WTC11 (cell line): ENCODE data around the gene ST8SIA4. TPM values are rescaled to one million over a fixed set of nuclear protein-coding genes. Genes with fewer than 3 reads are reported as not detected.
A peak's percentile ranks its signal among the peaks of the same experiment; 100 is the strongest.

Experiments used
- ATAC-seq: fragments of 200-7000 bp; cut with Tn5 transposase; 2 replicates; pipeline ENCODE4 v1.10.0; 2021; ENCODE audit warnings: mild to moderate bottlenecking, moderate library complexity
- CTCF ChIA-PET: fragments of 300-600 bp; sonication (Branson Sonifier 250); formaldehyde crosslinking; loops from one replicate; lab custom pipeline; 2021; ENCODE audit warnings: antibody characterized with exemption; lab: Charles Lee
- POLR2A ChIA-PET: fragments of 350-600 bp; sonication (Branson Sonifier 250); formaldehyde crosslinking; loops from one replicate; lab custom pipeline; 2021; ENCODE audit warnings: antibody characterized with exemption; lab: Charles Lee
- DNase-seq: peaks from one replicate; pipeline ENCODE4 v3.0.0; 2021; ENCODE audit warnings: low spot score
- H3K27ac Mint-ChIP-seq: 2 replicates; pipeline ENCODE4 v1.8.0; 2021; ENCODE audit warnings: mixed read lengths
- H3K27me3 Mint-ChIP-seq: 2 replicates; pipeline ENCODE4 v1.8.0; 2021; ENCODE audit warnings: low read depth, mild to moderate bottlenecking, moderate library complexity, mixed read lengths
- H3K36me3 Mint-ChIP-seq: 2 replicates; pipeline ENCODE4 v1.8.0; 2021; ENCODE audit warnings: mixed read lengths
- H3K4me1 Mint-ChIP-seq: 2 replicates; pipeline ENCODE4 v1.8.0; 2022; ENCODE audit warnings: mixed read lengths
- H3K4me3 Mint-ChIP-seq: 2 replicates; pipeline ENCODE4 v1.8.0; 2021; ENCODE audit warnings: mild to moderate bottlenecking, moderate library complexity, mixed read lengths
- H3K9me3 Mint-ChIP-seq: 2 replicates; pipeline ENCODE4 v1.8.0; 2021; ENCODE audit warnings: mixed read lengths
- ATF1 ChIP-seq: sonication (generic); formaldehyde crosslinking; IDR thresholded peaks from 2 replicates; pipeline ENCODE4 v1.8.1; 2023; ENCODE audit warnings: mild to moderate bottlenecking, moderate library complexity, missing genetic modification reagents
- JAZF1 ChIP-seq: fragments of 250-450 bp; sonication (Bioruptor Pico); IDR thresholded peaks from 2 replicates; pipeline ENCODE4 v1.9.0; 2021; ENCODE audit warnings: moderate library complexity, mild to moderate bottlenecking, inconsistent platforms
- JUN ChIP-seq: sonication (generic); formaldehyde crosslinking; IDR thresholded peaks from 2 replicates; pipeline ENCODE4 v1.8.0; 2023; ENCODE audit warnings: mild to moderate bottlenecking, missing genetic modification reagents
- NFYB ChIP-seq: sonication (generic); formaldehyde crosslinking; conservative IDR thresholded peaks from 2 replicates; pipeline ENCODE4 v1.8.0; 2022; ENCODE audit warnings: low read depth, missing genetic modification reagents
- SMAD3 ChIP-seq: sonication (generic); formaldehyde crosslinking; IDR thresholded peaks from 2 replicates; pipeline ENCODE4 v1.8.0; 2022; ENCODE audit warnings: missing genetic modification reagents, mild to moderate bottlenecking, borderline replicate concordance
- ZNF219 ChIP-seq: sonication (generic); formaldehyde crosslinking; IDR thresholded peaks from 2 replicates; pipeline ENCODE4 v1.8.0; 2023; ENCODE audit warnings: missing genetic modification reagents, mild to moderate bottlenecking, borderline replicate concordance
- ZNF317 ChIP-seq: sonication (generic); formaldehyde crosslinking; IDR thresholded peaks from 2 replicates; pipeline ENCODE4 v1.8.1; 2023; ENCODE audit warnings: low read depth, mild to moderate bottlenecking, moderate library complexity, missing genetic modification reagents, borderline replicate concordance
- total RNA-seq: library from RNA; stranded (reverse); gene quantifications from 3 replicates; pipeline ENCODE4 v1.2.3, GENCODE V29; 2021
- TF ChIP-seq, protein P1 (sequence below): fragments of 200-600 bp; IDR thresholded peaks from 2 replicates; pipeline ENCODE4 v1.8.0; 2022; ENCODE audit warnings: antibody characterized with exemption
- TF ChIP-seq, protein P2 (sequence below): sonication (generic); formaldehyde crosslinking; IDR thresholded peaks from 2 replicates; pipeline ENCODE4 v1.8.1; 2023; ENCODE audit warnings: mild to moderate bottlenecking, missing genetic modification reagents
- TF ChIP-seq, protein P3 (sequence below): sonication (generic); formaldehyde crosslinking; IDR thresholded peaks from 2 replicates; pipeline ENCODE4 v1.8.0; 2023; ENCODE audit warnings: missing genetic modification reagents, mild to moderate bottlenecking, borderline replicate concordance
- TF ChIP-seq, protein P4 (sequence below): sonication (generic); formaldehyde crosslinking; IDR thresholded peaks from 2 replicates; pipeline ENCODE4 v1.8.0; 2022; ENCODE audit warnings: mild to moderate bottlenecking, missing genetic modification reagents
- TF ChIP-seq, protein P5 (sequence below): fragments of 250-450 bp; sonication (Bioruptor Pico); conservative IDR thresholded peaks from 2 replicates; pipeline ENCODE4 v1.9.0; 2021; ENCODE audit warnings: mild to moderate bottlenecking
- TF ChIP-seq, protein P6 (sequence below): fragments of 250-450 bp; sonication (Bioruptor Pico); IDR thresholded peaks from 2 replicates; pipeline ENCODE4 v1.9.0; 2021; ENCODE audit warnings: mild to moderate bottlenecking

Gene ST8SIA4
- total RNA-seq, 1 experiment from 2014 or later: 1.3 TPM

DNA sequence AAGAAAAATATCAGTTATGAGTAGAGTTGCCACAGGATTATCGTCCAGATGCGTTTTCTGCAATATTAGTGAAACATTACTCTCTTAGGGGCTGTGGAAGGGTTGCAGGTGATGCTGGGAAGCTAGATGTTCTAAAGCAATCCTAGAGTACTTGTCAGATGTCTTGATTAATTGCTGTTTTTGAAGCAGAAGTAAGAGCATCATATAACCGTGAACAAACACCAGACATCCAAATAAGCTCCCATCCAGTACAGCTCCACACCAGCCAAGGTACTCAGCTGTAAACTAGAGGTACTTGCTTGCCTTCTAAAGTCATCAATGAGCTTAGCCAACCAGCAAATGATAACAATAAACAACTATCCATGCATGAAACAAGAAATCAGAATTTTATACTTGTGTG lies 131.1 kb downstream of the ST8SIA4 start:
- H3K4me3 Mint-ChIP-seq: no peak overlapping the region
- TF ChIP-seq ZNF317 (CRISPR knock-in tag) (no peak), JUN (no peak), ATF1 (CRISPR knock-in tag) (no peak), SMAD3 (CRISPR knock-in tag) (no peak)
- TF ChIP-seq, protein P1, sequence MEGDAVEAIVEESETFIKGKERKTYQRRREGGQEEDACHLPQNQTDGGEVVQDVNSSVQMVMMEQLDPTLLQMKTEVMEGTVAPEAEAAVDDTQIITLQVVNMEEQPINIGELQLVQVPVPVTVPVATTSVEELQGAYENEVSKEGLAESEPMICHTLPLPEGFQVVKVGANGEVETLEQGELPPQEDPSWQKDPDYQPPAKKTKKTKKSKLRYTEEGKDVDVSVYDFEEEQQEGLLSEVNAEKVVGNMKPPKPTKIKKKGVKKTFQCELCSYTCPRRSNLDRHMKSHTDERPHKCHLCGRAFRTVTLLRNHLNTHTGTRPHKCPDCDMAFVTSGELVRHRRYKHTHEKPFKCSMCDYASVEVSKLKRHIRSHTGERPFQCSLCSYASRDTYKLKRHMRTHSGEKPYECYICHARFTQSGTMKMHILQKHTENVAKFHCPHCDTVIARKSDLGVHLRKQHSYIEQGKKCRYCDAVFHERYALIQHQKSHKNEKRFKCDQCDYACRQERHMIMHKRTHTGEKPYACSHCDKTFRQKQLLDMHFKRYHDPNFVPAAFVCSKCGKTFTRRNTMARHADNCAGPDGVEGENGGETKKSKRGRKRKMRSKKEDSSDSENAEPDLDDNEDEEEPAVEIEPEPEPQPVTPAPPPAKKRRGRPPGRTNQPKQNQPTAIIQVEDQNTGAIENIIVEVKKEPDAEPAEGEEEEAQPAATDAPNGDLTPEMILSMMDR: no peak
- TF ChIP-seq, protein P2, sequence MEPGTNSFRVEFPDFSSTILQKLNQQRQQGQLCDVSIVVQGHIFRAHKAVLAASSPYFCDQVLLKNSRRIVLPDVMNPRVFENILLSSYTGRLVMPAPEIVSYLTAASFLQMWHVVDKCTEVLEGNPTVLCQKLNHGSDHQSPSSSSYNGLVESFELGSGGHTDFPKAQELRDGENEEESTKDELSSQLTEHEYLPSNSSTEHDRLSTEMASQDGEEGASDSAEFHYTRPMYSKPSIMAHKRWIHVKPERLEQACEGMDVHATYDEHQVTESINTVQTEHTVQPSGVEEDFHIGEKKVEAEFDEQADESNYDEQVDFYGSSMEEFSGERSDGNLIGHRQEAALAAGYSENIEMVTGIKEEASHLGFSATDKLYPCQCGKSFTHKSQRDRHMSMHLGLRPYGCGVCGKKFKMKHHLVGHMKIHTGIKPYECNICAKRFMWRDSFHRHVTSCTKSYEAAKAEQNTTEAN: no peak
- TF ChIP-seq, protein P3, sequence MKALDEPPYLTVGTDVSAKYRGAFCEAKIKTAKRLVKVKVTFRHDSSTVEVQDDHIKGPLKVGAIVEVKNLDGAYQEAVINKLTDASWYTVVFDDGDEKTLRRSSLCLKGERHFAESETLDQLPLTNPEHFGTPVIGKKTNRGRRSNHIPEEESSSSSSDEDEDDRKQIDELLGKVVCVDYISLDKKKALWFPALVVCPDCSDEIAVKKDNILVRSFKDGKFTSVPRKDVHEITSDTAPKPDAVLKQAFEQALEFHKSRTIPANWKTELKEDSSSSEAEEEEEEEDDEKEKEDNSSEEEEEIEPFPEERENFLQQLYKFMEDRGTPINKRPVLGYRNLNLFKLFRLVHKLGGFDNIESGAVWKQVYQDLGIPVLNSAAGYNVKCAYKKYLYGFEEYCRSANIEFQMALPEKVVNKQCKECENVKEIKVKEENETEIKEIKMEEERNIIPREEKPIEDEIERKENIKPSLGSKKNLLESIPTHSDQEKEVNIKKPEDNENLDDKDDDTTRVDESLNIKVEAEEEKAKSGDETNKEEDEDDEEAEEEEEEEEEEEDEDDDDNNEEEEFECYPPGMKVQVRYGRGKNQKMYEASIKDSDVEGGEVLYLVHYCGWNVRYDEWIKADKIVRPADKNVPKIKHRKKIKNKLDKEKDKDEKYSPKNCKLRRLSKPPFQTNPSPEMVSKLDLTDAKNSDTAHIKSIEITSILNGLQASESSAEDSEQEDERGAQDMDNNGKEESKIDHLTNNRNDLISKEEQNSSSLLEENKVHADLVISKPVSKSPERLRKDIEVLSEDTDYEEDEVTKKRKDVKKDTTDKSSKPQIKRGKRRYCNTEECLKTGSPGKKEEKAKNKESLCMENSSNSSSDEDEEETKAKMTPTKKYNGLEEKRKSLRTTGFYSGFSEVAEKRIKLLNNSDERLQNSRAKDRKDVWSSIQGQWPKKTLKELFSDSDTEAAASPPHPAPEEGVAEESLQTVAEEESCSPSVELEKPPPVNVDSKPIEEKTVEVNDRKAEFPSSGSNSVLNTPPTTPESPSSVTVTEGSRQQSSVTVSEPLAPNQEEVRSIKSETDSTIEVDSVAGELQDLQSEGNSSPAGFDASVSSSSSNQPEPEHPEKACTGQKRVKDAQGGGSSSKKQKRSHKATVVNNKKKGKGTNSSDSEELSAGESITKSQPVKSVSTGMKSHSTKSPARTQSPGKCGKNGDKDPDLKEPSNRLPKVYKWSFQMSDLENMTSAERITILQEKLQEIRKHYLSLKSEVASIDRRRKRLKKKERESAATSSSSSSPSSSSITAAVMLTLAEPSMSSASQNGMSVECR (CRISPR knock-in tag): no peak
- DNase-seq (no peak), ATAC-seq (peak; percentile 17; the same call in 1 of the 2 replicates)
- no peak overlapping the region for H3K27ac Mint-ChIP-seq
- H3K9me3 Mint-ChIP-seq: peaks cover 8% of the 10 kb centered on the region
- ChIA-PET POLR2A (no interaction called here), CTCF (interaction anchor here (0.9 to 1.8 kb wide), 6 partner anchors 57 to 906 kb away, joined by 3 to 9 read pairs (median 4); partner anchors contain the start of gene ST8SIA4)
- peaks cover 10% of the 10 kb centered on the region for H3K36me3 Mint-ChIP-seq
- no peaks in the 10 kb centered on the region for H3K27me3 Mint-ChIP-seq
- H3K4me1 Mint-ChIP-seq: peaks cover 22% of the 10 kb centered on the region

DNA sequence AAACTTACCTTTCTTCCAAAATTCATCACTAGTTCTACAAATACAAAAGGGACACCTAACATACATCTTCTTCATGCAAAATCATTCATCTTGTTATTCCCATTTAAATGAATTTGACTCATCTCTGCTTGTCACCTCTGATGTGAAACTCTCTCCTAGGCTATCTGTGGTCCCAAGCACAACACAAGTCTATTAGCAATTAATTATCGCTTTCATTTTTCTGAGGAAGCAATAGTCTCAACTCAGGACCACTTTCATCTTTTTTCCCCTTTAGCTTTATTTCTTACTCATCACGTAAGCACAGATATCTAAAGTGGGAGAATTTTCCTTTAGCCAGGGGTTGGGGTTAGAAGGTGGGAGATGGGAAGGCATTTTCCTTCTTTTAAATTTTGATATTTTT lies 131.9 kb downstream of the ST8SIA4 start:
- CTCF ChIA-PET: no interaction called here
- Mint-ChIP-seq H3K27ac (no peak overlapping the region), H3K9me3 (peaks cover 8% of the 10 kb centered on the region), H3K27me3 (no peaks in the 10 kb centered on the region), H3K36me3 (peaks cover 10% of the 10 kb centered on the region), H3K4me3 (no peak overlapping the region), H3K4me1 (peaks cover 22% of the 10 kb centered on the region)
- no peak for DNase-seq
- TF ChIP-seq, protein P4, sequence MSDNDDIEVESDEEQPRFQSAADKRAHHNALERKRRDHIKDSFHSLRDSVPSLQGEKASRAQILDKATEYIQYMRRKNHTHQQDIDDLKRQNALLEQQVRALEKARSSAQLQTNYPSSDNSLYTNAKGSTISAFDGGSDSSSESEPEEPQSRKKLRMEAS (CRISPR knock-in tag): no peak
- TF ChIP-seq JAZF1 (CRISPR knock-in tag) (no peak), ZNF317 (CRISPR knock-in tag) (no peak), ZNF219 (no peak), NFYB (CRISPR knock-in tag) (no peak)
- TF ChIP-seq, protein P2: no peak
- TF ChIP-seq, protein P5, sequence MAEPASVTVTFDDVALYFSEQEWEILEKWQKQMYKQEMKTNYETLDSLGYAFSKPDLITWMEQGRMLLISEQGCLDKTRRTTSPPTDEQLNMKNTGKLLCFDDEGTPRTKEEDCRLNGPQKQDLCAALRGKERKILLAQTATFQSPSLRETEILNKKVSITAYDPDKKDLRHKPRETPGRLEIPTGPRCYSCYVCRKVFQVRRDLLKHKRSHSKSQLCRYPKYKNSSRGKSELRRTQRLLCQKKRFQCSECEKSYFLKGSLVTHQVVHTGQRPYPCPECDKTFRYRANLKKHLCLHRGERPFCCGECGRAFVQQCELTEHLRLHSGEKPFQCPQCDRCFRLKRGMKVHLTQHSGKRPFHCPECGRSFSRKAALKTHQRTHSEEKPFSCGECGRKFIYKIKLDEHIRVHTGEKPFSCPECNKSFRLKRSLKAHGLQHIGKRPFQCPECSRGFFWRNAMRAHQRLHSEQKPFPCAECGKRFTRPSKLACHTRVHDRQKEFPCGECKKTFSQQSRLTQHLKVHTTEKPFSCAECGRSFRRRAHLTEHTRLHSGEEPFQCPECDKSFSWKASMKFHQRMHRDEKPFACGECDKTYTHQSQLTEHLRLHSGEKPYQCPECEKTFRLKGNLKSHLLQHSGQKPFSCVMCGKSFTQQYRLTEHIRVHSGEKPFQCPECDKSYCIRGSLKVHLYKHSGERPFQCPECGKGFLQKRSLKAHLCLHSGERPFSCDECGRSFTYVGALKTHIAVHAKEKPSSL (CRISPR knock-in tag): no peak
- TF ChIP-seq, protein P6, sequence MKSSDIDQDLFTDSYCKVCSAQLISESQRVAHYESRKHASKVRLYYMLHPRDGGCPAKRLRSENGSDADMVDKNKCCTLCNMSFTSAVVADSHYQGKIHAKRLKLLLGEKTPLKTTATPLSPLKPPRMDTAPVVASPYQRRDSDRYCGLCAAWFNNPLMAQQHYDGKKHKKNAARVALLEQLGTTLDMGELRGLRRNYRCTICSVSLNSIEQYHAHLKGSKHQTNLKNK: no peak
- ATAC-seq: no peak
- POLR2A ChIA-PET: no interaction called here
